K562 (cell line): Measurements from ENCODE around the gene FKBP2. TPM values are rescaled to one million over a fixed set of nuclear protein-coding genes. Genes with fewer than 3 reads are reported as not detected.

ENCODE experiments used
- ADNP ChIP-seq: fragments of 200-800 bp; sonication (Bioruptor generic); IDR thresholded peaks from 2 replicates; pipeline ENCODE4 v1.6.1; 2016; ENCODE audit warnings: missing genetic modification characterization, missing compliant biosample characterization
- ARNT ChIP-seq, 2 experiments: fragments of 450-650 bp; IDR thresholded peaks; 2 replicates each; pipeline ENCODE4 v1.6.1; 2016; ENCODE audit warnings: mild to moderate bottlenecking in 1 of 2
- BHLHE40 ChIP-seq: IDR thresholded peaks from 2 replicates; pipeline ENCODE4 v1.6.1; 2011; ENCODE audit warnings: low read length, improper control_type of control experiment
- BMI1 ChIP-seq: fragments of 150-350 bp; IDR thresholded peaks from 2 replicates; pipeline ENCODE4 v1.6.1; 2014; ENCODE audit warnings: low read length
- CREM ChIP-seq: IDR thresholded peaks from 2 replicates; pipeline ENCODE4 v1.6.1; 2014; ENCODE audit warnings: antibody characterized with exemption, low read depth
- FIP1L1 ChIP-seq: fragments of 200-400 bp; formaldehyde crosslinking; IDR thresholded peaks from 2 replicates; pipeline ENCODE4 v1.6.1; 2018; ENCODE audit warnings: mild to moderate bottlenecking, low read depth, low read length; ENCODE audit not compliant: poor library complexity, severe bottlenecking
- FOXM1 ChIP-seq, 2 experiments: fragments of 450-650 bp in 1 of 2; sonication (generic) in 1 of 2; formaldehyde crosslinking in 1 of 2; IDR thresholded peaks; 2 replicates each; pipeline versions ENCODE4 v1.6.1 to v1.9.0; 2017 to 2022; ENCODE audit warnings: low read depth in 2 of 2, mild to moderate bottlenecking in 2 of 2, missing genetic modification reagents in 1 of 2, moderate library complexity in 1 of 2
- HDAC1 ChIP-seq, 2 experiments: fragments of 450-650 bp; IDR thresholded peaks; 2 replicates each; pipeline ENCODE4 v1.6.1; 2016 to 2017; ENCODE audit warnings: inconsistent platforms in 1 of 2, mild to moderate bottlenecking in 1 of 2, moderate library complexity in 1 of 2
- KAT7 ChIP-seq: sonication (generic); formaldehyde crosslinking; IDR thresholded peaks from 2 replicates; pipeline ENCODE4 v1.8.0; 2022; ENCODE audit warnings: missing genetic modification reagents, mild to moderate bottlenecking, borderline replicate concordance
- MCM5 ChIP-seq: fragments of 450-650 bp; IDR thresholded peaks from 2 replicates; pipeline ENCODE4 v1.6.1; 2016; ENCODE audit warnings: low read depth
- SREBF2 ChIP-seq: sonication (generic); formaldehyde crosslinking; IDR thresholded peaks from 2 replicates; pipeline ENCODE4 v1.4.0; 2020; ENCODE audit warnings: mild to moderate bottlenecking, missing genetic modification reagents
- TAF7 ChIP-seq: fragments of 450-650 bp; IDR thresholded peaks from 2 replicates; pipeline ENCODE4 v1.6.1; 2016; ENCODE audit warnings: missing genetic modification characterization, missing compliant biosample characterization
- ZBTB11 ChIP-seq, 3 experiments: fragments of 200-800 bp in 1 of 3; fragments of 250-450 bp in 1 of 3; fragments of 450-650 bp in 1 of 3; sonication (Bioruptor Pico) in 1 of 3; sonication (Bioruptor generic) in 1 of 3; formaldehyde crosslinking in 1 of 3; IDR thresholded peaks; 2 replicates each; pipeline versions ENCODE4 v1.6.1 to v1.8.0; 2016 to 2022; ENCODE audit warnings: mild to moderate bottlenecking in 2 of 3, missing genetic modification characterization in 2 of 3, missing compliant biosample characterization in 1 of 3, moderate library complexity in 1 of 3
- ZNF24 ChIP-seq: fragments of 450-650 bp; IDR thresholded peaks from 2 replicates; pipeline ENCODE4 v1.6.1; 2016
- ZNF639 ChIP-seq, 2 experiments: fragments of 200-800 bp in 1 of 2; sonication (Bioruptor generic) in 1 of 2; sonication (generic) in 1 of 2; formaldehyde crosslinking in 1 of 2; IDR thresholded peaks in 1 of 2; conservative IDR thresholded peaks in 1 of 2; 2 replicates each; pipeline versions ENCODE4 v1.5.0 to v1.6.1; 2016 to 2020; ENCODE audit warnings: missing compliant biosample characterization in 1 of 2, missing genetic modification characterization in 1 of 2, missing genetic modification reagents in 1 of 2
- polyA plus RNA-seq, 8 experiments: library from polyadenylated mRNA; depleted of rRNA in 4 of 8; stranded (reverse) in 5 of 8; unstranded in 3 of 8; fragments of >200 nt; fragmentation: Nextera tagmentation in 2 of 8; fragmentation: Illumina TruSeq in 1 of 8; extraction: Ambion mirVana in 2 of 8; extraction: Trizol in 1 of 8; gene quantifications; 2 replicates each; pipeline versions ENCODE4 v1.2.1 to v1.2.3, GENCODE V29; 2011 to 2014; ENCODE audit warnings: inconsistent platforms in 1 of 8, missing spikeins in 1 of 8
- total RNA-seq, 7 experiments: library from RNA; depleted of rRNA in 6 of 7; stranded (reverse); fragments of >200 nt in 6 of 7; fragmentation: Illumina TruSeq in 2 of 7; extraction: Trizol in 2 of 7; gene quantifications; 2 replicates each; pipeline versions ENCODE4 v1.2.1 to v1.2.3, GENCODE V29; 2011 to 2021; ENCODE audit warnings: low replicate concordance in 1 of 7
- TF ChIP-seq, protein P1 (sequence below): sonication (generic); formaldehyde crosslinking; IDR thresholded peaks from 2 replicates; pipeline ENCODE4 v1.8.0; 2022; ENCODE audit warnings: mild to moderate bottlenecking, missing genetic modification reagents
- TF ChIP-seq, protein P2 (sequence below): fragments of 450-650 bp; IDR thresholded peaks from 2 replicates; pipeline ENCODE4 v1.6.1; 2016; ENCODE audit warnings: missing biosample characterization, missing genetic modification characterization

Gene FKBP2
- total and polyA plus RNA-seq, 9 of the 15 experiments (the other 6 are each of a cell fraction or from before 2014, with no cell fraction given): 3.5 to 151 (median 58.1) TPM

DNA sequence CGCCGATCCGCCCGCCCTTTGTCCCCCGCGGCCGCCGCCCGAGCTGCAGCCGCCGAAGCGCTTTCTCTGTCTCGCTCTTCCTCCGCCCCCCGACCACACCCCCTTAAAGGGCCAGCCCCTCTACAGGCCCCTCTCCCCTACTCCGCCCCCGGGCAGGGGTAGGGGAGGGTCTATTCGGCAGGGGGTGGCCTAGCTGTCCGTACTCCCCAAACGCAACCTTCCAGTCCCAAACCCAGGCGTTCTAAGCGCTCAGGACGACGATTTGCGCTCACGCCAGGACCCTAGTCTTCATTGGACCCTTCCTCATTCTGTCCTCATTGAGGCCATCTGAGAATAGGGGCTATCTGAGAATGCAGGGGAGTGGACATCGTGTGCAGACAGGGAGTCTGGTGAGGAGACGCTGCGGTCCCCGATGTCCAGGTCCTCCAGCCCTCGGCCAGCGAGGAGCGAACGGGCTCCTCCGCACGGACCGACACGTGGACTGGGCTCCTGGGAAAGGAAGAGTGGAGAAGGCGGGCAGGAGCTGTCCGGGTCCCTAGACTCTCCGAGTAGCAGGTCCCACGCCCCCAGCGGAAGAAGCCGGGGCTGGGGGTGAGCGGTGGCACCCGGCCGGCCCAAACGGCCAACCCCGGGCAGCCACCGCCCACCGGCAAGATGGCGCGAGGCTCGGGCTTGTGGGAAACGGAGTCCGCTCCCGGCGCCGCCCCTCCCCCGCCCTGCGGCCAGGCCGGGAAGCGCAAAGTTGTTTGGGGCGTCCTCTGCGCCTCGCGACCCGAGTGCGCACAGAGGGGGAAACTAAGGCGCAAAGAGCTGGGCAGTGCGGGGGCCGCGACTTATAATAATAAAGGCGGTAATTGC is 6.2 kb downstream of the FKBP2 start, which contains the start of gene PPP1R14B (continued):
- peak in 1 of 2 experiments; percentile 89; a peak in 2 of 4 replicates for TF ChIP-seq ZNF639 (CRISPR knock-in tag; conservative IDR thresholded peaks at IDR 0.05 in 1 of 2, IDR thresholded peaks at IDR 0.05 in 1 of 2)
- peak in 1 of 2 experiments; percentile 96; a peak in 2 of 4 replicates for TF ChIP-seq HDAC1 (IDR thresholded peaks at IDR 0.05)
- TF ChIP-seq ADNP: no peak
- TF ChIP-seq SREBF2 (CRISPR knock-in tag): no peak
- no peak for TF ChIP-seq BMI1
- TF ChIP-seq TAF7 (tag): peak; percentile 43; the same call in 1 of the 2 replicates
- no peak for TF ChIP-seq MCM5
- peak; percentile 17 for TF ChIP-seq KAT7
- peak; percentile 62 for TF ChIP-seq FIP1L1
- TF ChIP-seq ZBTB11 (CRISPR knock-in tag; IDR thresholded peaks at IDR 0.05): peak in 2 of 3 experiments; percentile 73 to 95; a peak in 5 of 6 replicates
- TF ChIP-seq ARNT (IDR thresholded peaks at IDR 0.05): peak; percentile 39 to 65; a peak in 1 of 4 replicates
- TF ChIP-seq BHLHE40: 0 out of 2 replicates have a peak, but pooled peaks have one; percentile 19
- TF ChIP-seq FOXM1 (IDR thresholded peaks at IDR 0.05; ENCODE audit: low read depth): peak; percentile 23; the same call in 1 of the 2 replicates
- 0 out of 2 replicates have a peak, but pooled peaks have one; percentile 48 for TF ChIP-seq FOXM1 (CRISPR knock-in tag; IDR thresholded peaks at IDR 0.05; ENCODE audit: low read depth)
- TF ChIP-seq ZNF24: peak; percentile 40; the same call in 1 of the 2 replicates
- TF ChIP-seq CREM: peak; percentile 54; the same call in 1 of the 2 replicates
- TF ChIP-seq, protein P1, sequence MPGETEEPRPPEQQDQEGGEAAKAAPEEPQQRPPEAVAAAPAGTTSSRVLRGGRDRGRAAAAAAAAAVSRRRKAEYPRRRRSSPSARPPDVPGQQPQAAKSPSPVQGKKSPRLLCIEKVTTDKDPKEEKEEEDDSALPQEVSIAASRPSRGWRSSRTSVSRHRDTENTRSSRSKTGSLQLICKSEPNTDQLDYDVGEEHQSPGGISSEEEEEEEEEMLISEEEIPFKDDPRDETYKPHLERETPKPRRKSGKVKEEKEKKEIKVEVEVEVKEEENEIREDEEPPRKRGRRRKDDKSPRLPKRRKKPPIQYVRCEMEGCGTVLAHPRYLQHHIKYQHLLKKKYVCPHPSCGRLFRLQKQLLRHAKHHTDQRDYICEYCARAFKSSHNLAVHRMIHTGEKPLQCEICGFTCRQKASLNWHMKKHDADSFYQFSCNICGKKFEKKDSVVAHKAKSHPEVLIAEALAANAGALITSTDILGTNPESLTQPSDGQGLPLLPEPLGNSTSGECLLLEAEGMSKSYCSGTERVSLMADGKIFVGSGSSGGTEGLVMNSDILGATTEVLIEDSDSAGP (CRISPR knock-in tag): peak; percentile 98
- TF ChIP-seq, protein P2, sequence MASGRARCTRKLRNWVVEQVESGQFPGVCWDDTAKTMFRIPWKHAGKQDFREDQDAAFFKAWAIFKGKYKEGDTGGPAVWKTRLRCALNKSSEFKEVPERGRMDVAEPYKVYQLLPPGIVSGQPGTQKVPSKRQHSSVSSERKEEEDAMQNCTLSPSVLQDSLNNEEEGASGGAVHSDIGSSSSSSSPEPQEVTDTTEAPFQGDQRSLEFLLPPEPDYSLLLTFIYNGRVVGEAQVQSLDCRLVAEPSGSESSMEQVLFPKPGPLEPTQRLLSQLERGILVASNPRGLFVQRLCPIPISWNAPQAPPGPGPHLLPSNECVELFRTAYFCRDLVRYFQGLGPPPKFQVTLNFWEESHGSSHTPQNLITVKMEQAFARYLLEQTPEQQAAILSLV (tag): 0 out of 2 replicates have a peak, but pooled peaks have one; percentile 6
